ENCODE data around the gene CSNK1E. TPM values are rescaled to one million over a fixed set of nuclear protein-coding genes. Genes with fewer than 3 reads are reported as not detected.
A peak's percentile ranks its signal among the peaks of the same experiment; 100 is the strongest.

Gene CSNK1E
- total RNA-seq, 2 donors from 2014 or later, result 41.8 to 78.8 TPM

- peak overlapping the region; percentile 81 to 82 for H3K4me3 ChIP-seq
- peaks cover 0 to 73% of the 10 kb centered on the region in 2 donors for H3K4me1 ChIP-seq
- no peak for TF ChIP-seq CTCF (IDR thresholded peaks at IDR 0.05)
- peak overlapping the region; percentile 98 to 99 for H3K27ac ChIP-seq
- H3K27me3 ChIP-seq, result no peaks in the 10 kb centered on the region
- H3K9me3 ChIP-seq, result no peaks in the 10 kb centered on the region
- no peak for DNase-seq (ENCODE audit: low spot score)
- peaks cover 17% of the 10 kb centered on the region for H3K36me3 ChIP-seq
Measured at GRCh38 chr22:38314933-38315822, 2.1 kb downstream of the CSNK1E start.

GRCh38 chr22:38314051-38314932 lies 2.9 kb downstream of the CSNK1E start:
- Histone ChIP-seq H3K4me3 (peak overlapping the region; percentile 81 to 82), H3K27ac (peak overlapping the region; percentile 98 to 99), H3K27me3 (no peaks in the 10 kb centered on the region), H3K4me1 (peaks cover 0 to 82% of the 10 kb centered on the region in 2 donors), H3K9me3 (no peaks in the 10 kb centered on the region), H3K36me3 (peaks cover 17% of the 10 kb centered on the region)
- no peak for TF ChIP-seq CTCF (IDR thresholded peaks at IDR 0.05)
- DNase-seq (ENCODE audit: low spot score), result no peak

GRCh38 chr22:38313384-38313955 lies 3.8 kb downstream of the CSNK1E start:
- no peaks in the 10 kb centered on the region for H3K9me3 ChIP-seq
- H3K27ac ChIP-seq, result peak overlapping the region; percentile 98 to 99
- peak; percentile 79 for DNase-seq (ENCODE audit: low spot score)
- H3K4me1 ChIP-seq, result peaks cover 0 to 84% of the 10 kb centered on the region in 2 donors
- peak overlapping the region in 1 of 2 donors; percentile 82 for H3K4me3 ChIP-seq
- H3K27me3 ChIP-seq, result no peaks in the 10 kb centered on the region
- TF ChIP-seq CTCF (IDR thresholded peaks at IDR 0.05), result no peak
- peaks cover 20% of the 10 kb centered on the region for H3K36me3 ChIP-seq

- H3K36me3 ChIP-seq, result peaks cover 20% of the 10 kb centered on the region
- no peak for TF ChIP-seq CTCF (IDR thresholded peaks at IDR 0.05)
- no peaks in the 10 kb centered on the region for H3K27me3 ChIP-seq
- no peak overlapping the region for H3K4me3 ChIP-seq
- DNase-seq (ENCODE audit: low spot score), result no peak
- peak overlapping the region; percentile 98 to 99 for H3K27ac ChIP-seq
- H3K9me3 ChIP-seq, result no peaks in the 10 kb centered on the region
- H3K4me1 ChIP-seq, result peaks cover 0 to 83% of the 10 kb centered on the region in 2 donors
Measured at GRCh38 chr22:38312261-38312800, 4.9 kb downstream of the CSNK1E start.

- no peak for TF ChIP-seq CTCF (IDR thresholded peaks at IDR 0.05)
- H3K9me3 ChIP-seq, result no peaks in the 10 kb centered on the region
- peak overlapping the region; percentile 80 to 98 for H3K27ac ChIP-seq
- peaks cover 0 to 89% of the 10 kb centered on the region in 2 donors for H3K4me1 ChIP-seq
- DNase-seq (ENCODE audit: low spot score), result no peak
- no peaks in the 10 kb centered on the region for H3K27me3 ChIP-seq
- H3K36me3 ChIP-seq, result peaks cover 20% of the 10 kb centered on the region
- no peak overlapping the region for H3K4me3 ChIP-seq
Measured at GRCh38 chr22:38311323-38311620, 6.0 kb downstream of the CSNK1E start.
